Ascending aorta (tissue), 2 donors: ENCODE results near the gene ANO4. TPM values are rescaled to one million over a fixed set of nuclear protein-coding genes. Genes with fewer than 3 reads are reported as not detected.

ENCODE experiments used
- DNase-seq, 2 donors: peaks; one replicate each; pipeline ENCODE4 v3.0.0-alpha.2; 2019; ENCODE audit warnings: low spot score in 2 of 2
- H3K27ac ChIP-seq, 2 donors: fragments of 200-600 bp; sonication (generic); one replicate each; pipeline ENCODE4 v1.5.1; 2016 to 2017; ENCODE audit warnings: mild to moderate bottlenecking in 1 of 2
- H3K27me3 ChIP-seq: fragments of 200-600 bp; sonication (generic); one replicate; pipeline ENCODE4 v1.5.1; 2017
- H3K36me3 ChIP-seq, 2 donors: fragments of 200-600 bp; sonication (generic); one replicate each; pipeline ENCODE4 v1.5.1; 2016
- H3K4me1 ChIP-seq, 2 donors: fragments of 200-600 bp; sonication (generic); one replicate each; pipeline ENCODE4 v1.5.1; 2016 to 2017; ENCODE audit warnings: mild to moderate bottlenecking in 1 of 2
- H3K4me3 ChIP-seq, 2 donors: fragments of 200-600 bp; sonication (generic); one replicate each; pipeline ENCODE4 v1.5.1; 2016 to 2017; ENCODE audit warnings: mild to moderate bottlenecking in 1 of 2
- H3K9me3 ChIP-seq, 2 donors: fragments of 200-600 bp; sonication (generic); one replicate each; pipeline ENCODE4 v1.5.1; 2016
- intact Hi-C: fragments of 100-400 bp; cut with DNase I; formaldehyde crosslinking; loops from one replicate; pipeline ENCODE4 v1.15.1; 2023
- total RNA-seq: library from RNA; depleted of rRNA; stranded (reverse); fragments of >200 nt; gene quantifications from one replicate; pipeline ENCODE4 v1.1.0, GENCODE V29; 2016
- TF ChIP-seq, protein P1 (sequence below), 3 experiments: fragments of 200-600 bp in 2 of 3; fragments of 450-650 bp in 1 of 3; sonication (generic) in 2 of 3; IDR thresholded peaks; one replicate each; pipeline ENCODE4 v1.5.1; 2016 to 2019; ENCODE audit warnings: antibody characterized with exemption in 3 of 3, mild to moderate bottlenecking in 1 of 3, moderate library complexity in 1 of 3

Gene ANO4
- total RNA-seq, 1 donor from 2014 or later: 0.11 TPM

GRCh38 chr12:101010896-101011295 is 216.3 kb downstream of the ANO4 start:
- TF ChIP-seq, protein P1, sequence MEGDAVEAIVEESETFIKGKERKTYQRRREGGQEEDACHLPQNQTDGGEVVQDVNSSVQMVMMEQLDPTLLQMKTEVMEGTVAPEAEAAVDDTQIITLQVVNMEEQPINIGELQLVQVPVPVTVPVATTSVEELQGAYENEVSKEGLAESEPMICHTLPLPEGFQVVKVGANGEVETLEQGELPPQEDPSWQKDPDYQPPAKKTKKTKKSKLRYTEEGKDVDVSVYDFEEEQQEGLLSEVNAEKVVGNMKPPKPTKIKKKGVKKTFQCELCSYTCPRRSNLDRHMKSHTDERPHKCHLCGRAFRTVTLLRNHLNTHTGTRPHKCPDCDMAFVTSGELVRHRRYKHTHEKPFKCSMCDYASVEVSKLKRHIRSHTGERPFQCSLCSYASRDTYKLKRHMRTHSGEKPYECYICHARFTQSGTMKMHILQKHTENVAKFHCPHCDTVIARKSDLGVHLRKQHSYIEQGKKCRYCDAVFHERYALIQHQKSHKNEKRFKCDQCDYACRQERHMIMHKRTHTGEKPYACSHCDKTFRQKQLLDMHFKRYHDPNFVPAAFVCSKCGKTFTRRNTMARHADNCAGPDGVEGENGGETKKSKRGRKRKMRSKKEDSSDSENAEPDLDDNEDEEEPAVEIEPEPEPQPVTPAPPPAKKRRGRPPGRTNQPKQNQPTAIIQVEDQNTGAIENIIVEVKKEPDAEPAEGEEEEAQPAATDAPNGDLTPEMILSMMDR (IDR thresholded peaks at IDR 0.05): no peak
- no peak for DNase-seq
- no peaks in the 10 kb centered on the region for H3K27me3 ChIP-seq
- no peak overlapping the region for H3K27ac ChIP-seq
- no peaks in the 10 kb centered on the region for H3K4me1 ChIP-seq
- intact Hi-C loops: no loop called here
- no peaks in the 10 kb centered on the region for H3K36me3 ChIP-seq
- H3K4me3 ChIP-seq: no peak overlapping the region
- peaks cover 0 to 17% of the 10 kb centered on the region in 2 donors for H3K9me3 ChIP-seq

DNA sequence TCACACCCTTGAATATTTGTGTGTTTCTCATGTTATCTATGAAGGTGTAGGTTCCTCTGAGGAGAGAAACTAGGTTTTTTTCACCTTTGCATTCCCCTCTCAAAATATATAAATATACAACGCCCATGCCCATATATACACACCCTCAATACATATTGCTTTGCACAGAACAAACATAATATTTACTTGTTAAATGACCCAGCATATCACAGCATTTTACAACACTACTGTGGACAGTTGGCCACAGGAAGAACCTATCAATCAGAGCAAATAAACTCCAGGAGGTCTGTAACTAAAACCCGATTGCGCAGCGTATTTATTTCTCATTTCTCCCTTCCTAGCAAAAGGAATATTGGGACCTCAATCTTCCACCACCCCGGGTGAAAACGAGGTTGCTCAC is 219.4 kb downstream of the ANO4 start:
- Histone ChIP-seq H3K4me3 (no peak overlapping the region), H3K4me1 (no peaks in the 10 kb centered on the region), H3K27ac (no peak overlapping the region), H3K9me3 (peaks cover 0 to 9% of the 10 kb centered on the region in 2 donors), H3K27me3 (no peaks in the 10 kb centered on the region), H3K36me3 (no peaks in the 10 kb centered on the region)
- intact Hi-C loops: no loop called here
- TF ChIP-seq, protein P1 (IDR thresholded peaks at IDR 0.05): no peak
- DNase-seq: no peak

DNA sequence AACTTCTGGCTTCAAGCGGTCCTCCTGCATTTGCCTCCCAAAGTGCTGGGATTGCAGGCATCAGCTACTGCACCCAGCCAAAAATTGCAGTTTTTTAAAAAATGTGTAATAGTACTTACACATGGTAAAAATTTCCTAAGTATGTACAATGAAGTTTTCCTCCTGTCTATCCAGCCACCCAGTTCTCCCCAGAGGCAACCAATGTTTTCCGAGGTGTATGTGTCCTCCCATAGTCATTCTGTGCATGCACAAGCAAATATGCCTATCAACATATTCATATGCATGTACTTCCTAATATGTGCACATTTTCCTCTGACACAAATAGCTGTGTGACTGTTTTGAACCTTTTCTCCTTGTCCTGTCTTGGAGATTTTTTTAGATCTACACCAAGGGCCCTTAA is 220.5 kb downstream of the ANO4 start:
- TF ChIP-seq, protein P1 (IDR thresholded peaks at IDR 0.05): no peak
- no peaks in the 10 kb centered on the region for H3K4me1 ChIP-seq
- no peak overlapping the region for H3K4me3 ChIP-seq
- H3K9me3 ChIP-seq: no peaks in the 10 kb centered on the region
- H3K27me3 ChIP-seq: no peaks in the 10 kb centered on the region
- H3K36me3 ChIP-seq: no peaks in the 10 kb centered on the region
- H3K27ac ChIP-seq: no peak overlapping the region
- intact Hi-C loops: no loop called here
- no peak for DNase-seq

DNA sequence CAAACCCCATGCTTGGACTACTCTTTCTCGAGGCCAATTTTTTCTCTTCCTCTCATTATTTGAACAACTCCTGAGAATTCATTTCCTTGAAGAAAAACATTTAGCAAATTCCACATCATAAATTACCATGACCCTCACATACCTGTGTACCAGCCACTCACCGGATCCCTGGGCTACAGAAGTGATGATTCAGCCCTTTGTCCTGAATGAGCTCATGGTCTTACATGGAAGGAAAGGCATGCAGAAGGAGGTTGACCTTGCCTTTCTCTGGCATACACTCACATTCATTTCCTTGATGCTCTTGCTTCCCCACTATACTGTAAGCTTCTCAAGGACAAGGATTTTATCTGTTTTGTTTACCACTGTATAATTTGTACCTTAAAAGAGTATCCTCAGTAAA is 224.0 kb downstream of the ANO4 start:
- DNase-seq: no peak
- Histone ChIP-seq H3K27me3 (no peaks in the 10 kb centered on the region), H3K4me3 (no peak overlapping the region), H3K36me3 (no peaks in the 10 kb centered on the region), H3K4me1 (peaks cover 0 to 7% of the 10 kb centered on the region in 2 donors), H3K9me3 (no peaks in the 10 kb centered on the region), H3K27ac (no peak overlapping the region)
- intact Hi-C loops: no loop called here
- TF ChIP-seq, protein P1 (IDR thresholded peaks at IDR 0.05): no peak

DNA sequence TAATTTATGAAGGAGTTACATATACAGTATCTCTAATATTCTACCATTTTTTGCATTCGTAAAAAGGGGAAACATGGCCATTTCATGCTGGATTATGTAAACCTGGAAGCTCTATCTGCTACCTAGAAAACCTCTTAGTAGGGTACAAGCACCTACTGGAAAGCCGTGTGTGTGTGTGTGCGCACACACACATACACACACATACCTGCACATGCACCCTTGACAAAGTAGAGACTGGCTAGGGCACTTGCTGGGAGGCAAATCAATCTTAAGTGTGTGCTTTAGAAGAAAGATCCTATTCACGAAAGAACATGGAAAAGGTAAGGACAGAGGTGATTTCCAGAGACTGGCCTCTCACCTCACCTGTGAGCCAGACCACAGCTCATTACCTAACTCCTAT is 224.6 kb downstream of the ANO4 start:
- Histone ChIP-seq H3K9me3 (no peaks in the 10 kb centered on the region), H3K36me3 (no peaks in the 10 kb centered on the region), H3K4me1 (peaks cover 0 to 7% of the 10 kb centered on the region in 2 donors), H3K27me3 (no peaks in the 10 kb centered on the region), H3K4me3 (no peak overlapping the region), H3K27ac (no peak overlapping the region)
- TF ChIP-seq, protein P1 (IDR thresholded peaks at IDR 0.05): no peak
- intact Hi-C loops: no loop called here
- DNase-seq: no peak

DNA sequence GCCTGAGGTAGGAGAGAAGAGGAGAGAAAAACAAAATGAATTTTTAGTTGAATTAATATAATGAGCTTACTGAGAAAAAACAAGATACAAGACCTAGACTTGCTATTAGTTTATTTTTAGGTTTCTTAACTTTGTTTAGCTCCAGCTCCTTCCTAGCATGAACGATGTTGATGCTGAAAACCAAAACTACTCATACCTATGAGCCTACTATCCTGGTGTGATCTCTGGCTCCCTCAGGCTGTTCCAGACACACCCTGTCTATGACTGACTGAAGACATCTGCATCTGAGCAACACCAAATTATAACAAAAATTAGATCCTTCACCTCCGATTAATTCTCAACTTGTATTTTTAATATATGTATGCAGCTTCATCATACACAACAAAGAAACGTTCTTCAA is 225.1 kb downstream of the ANO4 start:
- TF ChIP-seq, protein P1 (IDR thresholded peaks at IDR 0.05): no peak
- Histone ChIP-seq H3K36me3 (no peaks in the 10 kb centered on the region), H3K4me3 (no peak overlapping the region), H3K4me1 (peaks cover 0 to 7% of the 10 kb centered on the region in 2 donors), H3K27me3 (no peaks in the 10 kb centered on the region), H3K9me3 (no peaks in the 10 kb centered on the region), H3K27ac (no peak overlapping the region)
- DNase-seq: no peak
- intact Hi-C loops: no loop called here
